K562 (cell line): ENCODE results near the gene COG7.

ENCODE experiments used
- JUN ChIP-seq, 2 experiments: sonication (generic) in 1 of 2; formaldehyde crosslinking in 1 of 2; IDR thresholded peaks; 2 replicates each; pipeline versions ENCODE4 v1.6.1 to v1.8.0; 2012 to 2022; ENCODE audit warnings: borderline replicate concordance in 2 of 2, mild to moderate bottlenecking in 2 of 2, improper control_type of control experiment in 1 of 2, low read depth in 1 of 2, low read length in 1 of 2, missing genetic modification reagents in 1 of 2
- POLR2AphosphoS5 ChIP-seq: IDR thresholded peaks from 2 replicates; pipeline ENCODE4 v1.6.1; 2011; ENCODE audit warnings: mild to moderate bottlenecking, low read depth, low read length, moderate library complexity; ENCODE audit not compliant: control insufficient read depth, insufficient read depth
- SMAD4 ChIP-seq: fragments of 250-450 bp; sonication (Bioruptor Pico); conservative IDR thresholded peaks from 2 replicates; pipeline ENCODE4 v1.8.0; 2021; ENCODE audit warnings: inconsistent platforms, mild to moderate bottlenecking, moderate library complexity
- TCF7L2 ChIP-seq: fragments of 150-350 bp; IDR thresholded peaks from 2 replicates; pipeline ENCODE4 v1.6.1; 2016; ENCODE audit warnings: low read depth, mild to moderate bottlenecking, low read length, moderate library complexity
- ZNF444 ChIP-seq: fragments of 250-450 bp; sonication (Bioruptor Pico); IDR thresholded peaks from 2 replicates; pipeline ENCODE4 v1.4.0; 2020; ENCODE audit warnings: mild to moderate bottlenecking, moderate library complexity
- TF ChIP-seq, protein P1 (sequence below), 3 experiments: IDR thresholded peaks in 2 of 3; conservative IDR thresholded peaks in 1 of 3; 2 replicates each; pipeline ENCODE4 v1.5.1; 2011 to 2012; ENCODE audit warnings: low read length in 3 of 3, mild to moderate bottlenecking in 3 of 3, control low read depth in 2 of 3, improper control_type of control experiment in 1 of 3, inconsistent platforms in 1 of 3, low read depth in 1 of 3, mixed read lengths in 1 of 3, moderate library complexity in 1 of 3; ENCODE audit not compliant: insufficient read depth in 2 of 3

DNA sequence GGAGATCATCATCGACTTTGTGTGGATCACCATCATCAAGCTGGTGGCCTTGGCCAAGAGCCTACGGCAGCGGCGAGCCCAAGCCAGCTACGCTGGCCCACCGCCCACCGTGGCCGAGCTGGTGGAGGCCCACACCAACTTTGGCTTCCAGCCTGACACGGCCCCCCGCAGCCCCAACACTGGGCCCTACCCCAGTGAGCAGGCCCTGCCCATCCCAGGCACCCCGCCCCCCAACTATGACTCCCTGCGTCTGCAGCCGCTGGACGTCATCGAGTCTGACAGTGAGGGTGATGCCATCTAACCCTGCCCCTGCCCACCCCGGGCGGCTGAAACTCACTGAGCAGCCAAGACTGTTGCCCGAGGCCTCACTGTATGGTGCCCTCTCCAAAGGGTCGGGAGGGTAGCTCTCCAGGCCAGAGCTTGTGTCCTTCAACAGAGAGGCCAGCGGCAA lies 72.5 kb downstream of the COG7 start:
- no peak for TF ChIP-seq POLR2AphosphoS5
- no peak for TF ChIP-seq ZNF444 (CRISPR knock-in tag)
- no peak for TF ChIP-seq JUN (IDR thresholded peaks at IDR 0.05; ENCODE audit: borderline replicate concordance, low read depth, low read length)
- TF ChIP-seq JUN (CRISPR knock-in tag; IDR thresholded peaks at IDR 0.05; ENCODE audit: borderline replicate concordance): no peak
- no peak for TF ChIP-seq SMAD4 (CRISPR knock-in tag)
- TF ChIP-seq, protein P1, sequence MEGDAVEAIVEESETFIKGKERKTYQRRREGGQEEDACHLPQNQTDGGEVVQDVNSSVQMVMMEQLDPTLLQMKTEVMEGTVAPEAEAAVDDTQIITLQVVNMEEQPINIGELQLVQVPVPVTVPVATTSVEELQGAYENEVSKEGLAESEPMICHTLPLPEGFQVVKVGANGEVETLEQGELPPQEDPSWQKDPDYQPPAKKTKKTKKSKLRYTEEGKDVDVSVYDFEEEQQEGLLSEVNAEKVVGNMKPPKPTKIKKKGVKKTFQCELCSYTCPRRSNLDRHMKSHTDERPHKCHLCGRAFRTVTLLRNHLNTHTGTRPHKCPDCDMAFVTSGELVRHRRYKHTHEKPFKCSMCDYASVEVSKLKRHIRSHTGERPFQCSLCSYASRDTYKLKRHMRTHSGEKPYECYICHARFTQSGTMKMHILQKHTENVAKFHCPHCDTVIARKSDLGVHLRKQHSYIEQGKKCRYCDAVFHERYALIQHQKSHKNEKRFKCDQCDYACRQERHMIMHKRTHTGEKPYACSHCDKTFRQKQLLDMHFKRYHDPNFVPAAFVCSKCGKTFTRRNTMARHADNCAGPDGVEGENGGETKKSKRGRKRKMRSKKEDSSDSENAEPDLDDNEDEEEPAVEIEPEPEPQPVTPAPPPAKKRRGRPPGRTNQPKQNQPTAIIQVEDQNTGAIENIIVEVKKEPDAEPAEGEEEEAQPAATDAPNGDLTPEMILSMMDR (IDR thresholded peaks at IDR 0.05 in 2 of 3, conservative IDR thresholded peaks at IDR 0.05 in 1 of 3; ENCODE audit: insufficient read depth in 2 of 3, low read depth in 1 of 3, low read length in 3 of 3): no peak
- no peak for TF ChIP-seq TCF7L2
